Measurements from ENCODE around the gene CHMP5. TPM values are rescaled to one million over a fixed set of nuclear protein-coding genes. Genes with fewer than 3 reads are reported as not detected.

The CHMP5 gene
- total RNA-seq, result 10 to 100 TPM; 43.7 to 60.3 (median 50.7) TPM

- peak within 1 kb of the TSS; percentile 99 for H3K4me3 ChIP-seq
- no peaks in the 10 kb centered on the region for H3K27me3 ChIP-seq
- 0% methylated on average over 37 of the region's 67 CpGs for WGBS
- peaks cover 61% of the 10 kb centered on the region for H3K36me3 ChIP-seq
- peak; percentile 100 for DNase-seq (ENCODE audit: low spot score in 2 of 2)
- TF ChIP-seq EP300 (IDR thresholded peaks at IDR 0.05) (no peak), POLR2A (IDR thresholded peaks at IDR 0.05) (peak in 1 of 2 donors; percentile 81), POLR2AphosphoS5 (IDR thresholded peaks at IDR 0.05) (peak in 2 of 3 donors; percentile 50 to 66), CTCF (IDR thresholded peaks at IDR 0.05) (peak in 1 of 2 donors; percentile 41)
- H3K4me1 ChIP-seq, result peaks cover 42% of the 10 kb centered on the region
- H3K27ac ChIP-seq, result peak within 1 kb of the TSS; percentile 95
- no peaks in the 10 kb centered on the region for H3K9me3 ChIP-seq
These were observed at the start of gene CHMP5, which contains the start of gene BAG1 for GRCh38 chr9:33264473-33265177. CHMP5 (plus strand) TSS chr9:33265049; CDS start chr9:33265079, 30 bp downstream. BAG1 (minus strand) TSS chr9:33264708.

- DNase-seq (ENCODE audit: low spot score in 2 of 2), result peak in 1 of 2 donors; percentile 52
- no peak overlapping the region for H3K27ac ChIP-seq
- no peaks in the 10 kb centered on the region for H3K9me3 ChIP-seq
- no peaks in the 10 kb centered on the region for H3K27me3 ChIP-seq
- 90% methylated on average over 12 of the region's 14 CpGs for WGBS
- H3K36me3 ChIP-seq, result no peaks in the 10 kb centered on the region
- no peak for TF ChIP-seq POLR2AphosphoS5 (IDR thresholded peaks at IDR 0.05)
- TF ChIP-seq EP300 (IDR thresholded peaks at IDR 0.05), result no peak
- TF ChIP-seq CTCF (IDR thresholded peaks at IDR 0.05), result no peak
- TF ChIP-seq POLR2A (IDR thresholded peaks at IDR 0.05), result no peak
- H3K4me3 ChIP-seq, result no peak overlapping the region
- H3K4me1 ChIP-seq, result peaks cover 15% of the 10 kb centered on the region
These were observed 43.9 kb upstream of the CHMP5 start for GRCh38 chr9:33220681-33221567.

GRCh38 chr9:33221568-33221884 lies 43.3 kb upstream of the CHMP5 start:
- Histone ChIP-seq H3K4me3 (no peak overlapping the region), H3K27ac (no peak overlapping the region), H3K4me1 (peaks cover 21% of the 10 kb centered on the region), H3K36me3 (no peaks in the 10 kb centered on the region), H3K27me3 (no peaks in the 10 kb centered on the region), H3K9me3 (no peaks in the 10 kb centered on the region)
- 94% methylated on average over 3 of the region's 3 CpGs for WGBS
- no peak for TF ChIP-seq POLR2A (IDR thresholded peaks at IDR 0.05)
- TF ChIP-seq EP300 (IDR thresholded peaks at IDR 0.05), result no peak
- no peak for TF ChIP-seq CTCF (IDR thresholded peaks at IDR 0.05)
- TF ChIP-seq POLR2AphosphoS5 (IDR thresholded peaks at IDR 0.05), result no peak
- peak in 1 of 2 donors; percentile 52 for DNase-seq (ENCODE audit: low spot score in 2 of 2)

- H3K36me3 ChIP-seq, result no peaks in the 10 kb centered on the region
- no peak for TF ChIP-seq EP300 (IDR thresholded peaks at IDR 0.05)
- TF ChIP-seq POLR2AphosphoS5 (IDR thresholded peaks at IDR 0.05), result no peak
- TF ChIP-seq CTCF (IDR thresholded peaks at IDR 0.05), result no peak
- TF ChIP-seq POLR2A (IDR thresholded peaks at IDR 0.05), result no peak
- H3K9me3 ChIP-seq, result no peaks in the 10 kb centered on the region
- no peak overlapping the region for H3K27ac ChIP-seq
- no peak overlapping the region for H3K4me3 ChIP-seq
- peaks cover 25% of the 10 kb centered on the region for H3K4me1 ChIP-seq
- no peaks in the 10 kb centered on the region for H3K27me3 ChIP-seq
- 66% methylated on average over 3 of the region's 3 CpGs for WGBS
- no peak for DNase-seq (ENCODE audit: low spot score in 2 of 2)
These were observed 42.8 kb upstream of the CHMP5 start for GRCh38 chr9:33222031-33222430.

GRCh38 chr9:33223696-33224095 lies 41.2 kb upstream of the CHMP5 start:
- Histone ChIP-seq H3K27ac (no peak overlapping the region), H3K36me3 (no peaks in the 10 kb centered on the region), H3K4me1 (peaks cover 37% of the 10 kb centered on the region), H3K27me3 (no peaks in the 10 kb centered on the region), H3K4me3 (no peak overlapping the region), H3K9me3 (no peaks in the 10 kb centered on the region)
- DNase-seq (ENCODE audit: low spot score in 2 of 2), result no peak
- 64% methylated on average over 1 of the region's 1 CpG for WGBS
- TF ChIP-seq CTCF (IDR thresholded peaks at IDR 0.05) (no peak), POLR2A (IDR thresholded peaks at IDR 0.05) (no peak), EP300 (IDR thresholded peaks at IDR 0.05) (no peak), POLR2AphosphoS5 (IDR thresholded peaks at IDR 0.05) (no peak)

Measured in suprapubic skin (tissue), 4 donors.